NCI-H146 treated with DMSO at 0.1 percent for 48 hours (cell line): ENCODE data around the gene NPRL2.
A peak's percentile ranks its signal among the peaks of the same experiment; 100 is the strongest.

ENCODE experiments used
- DNase-seq: peaks from one replicate; lab custom pipeline; 2025; ENCODE audit not compliant: unreplicated experiment; lab: John Stamatoyannopoulos, UW

NPRL2 gene

GRCh38 chr3:50351323-50351697 lies 735 bp upstream of the NPRL2 start:
- DNase-seq: no peak

- DNase-seq: no peak
Observed at GRCh38 chr3:50350213-50350526, 405 bp downstream of the NPRL2 start.

DNA sequence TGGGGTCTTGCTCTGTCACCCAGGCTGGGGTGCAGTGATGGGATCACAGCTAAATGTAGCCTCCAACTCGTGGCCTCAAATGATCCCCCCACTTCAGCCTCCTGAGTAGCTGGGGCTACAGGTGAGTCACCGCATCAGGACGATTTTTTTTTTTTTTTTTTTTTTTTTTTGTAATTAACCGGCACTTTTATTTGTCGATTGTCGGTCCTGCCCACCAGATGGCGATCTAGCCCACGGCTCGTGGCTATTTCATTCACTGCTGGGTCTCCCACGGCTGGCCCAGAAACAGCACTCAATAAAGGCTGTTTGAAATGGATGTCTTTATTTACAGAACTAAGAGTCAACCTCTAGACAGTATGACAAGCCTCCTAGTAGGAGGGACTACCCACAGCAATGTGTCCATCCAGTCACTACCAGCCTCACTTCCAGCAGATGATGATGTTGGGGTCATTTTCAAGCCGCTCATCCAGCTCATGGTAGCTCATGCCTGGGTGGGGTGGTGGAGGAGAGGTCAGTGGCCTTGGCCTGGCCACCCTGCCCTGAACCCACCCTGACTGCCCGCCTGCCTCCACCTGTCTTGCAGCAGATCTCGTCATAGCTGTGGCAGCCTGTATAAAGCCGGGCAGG lies 3.3 kb downstream of the NPRL2 start:
- DNase-seq: peak; percentile 35

DNA sequence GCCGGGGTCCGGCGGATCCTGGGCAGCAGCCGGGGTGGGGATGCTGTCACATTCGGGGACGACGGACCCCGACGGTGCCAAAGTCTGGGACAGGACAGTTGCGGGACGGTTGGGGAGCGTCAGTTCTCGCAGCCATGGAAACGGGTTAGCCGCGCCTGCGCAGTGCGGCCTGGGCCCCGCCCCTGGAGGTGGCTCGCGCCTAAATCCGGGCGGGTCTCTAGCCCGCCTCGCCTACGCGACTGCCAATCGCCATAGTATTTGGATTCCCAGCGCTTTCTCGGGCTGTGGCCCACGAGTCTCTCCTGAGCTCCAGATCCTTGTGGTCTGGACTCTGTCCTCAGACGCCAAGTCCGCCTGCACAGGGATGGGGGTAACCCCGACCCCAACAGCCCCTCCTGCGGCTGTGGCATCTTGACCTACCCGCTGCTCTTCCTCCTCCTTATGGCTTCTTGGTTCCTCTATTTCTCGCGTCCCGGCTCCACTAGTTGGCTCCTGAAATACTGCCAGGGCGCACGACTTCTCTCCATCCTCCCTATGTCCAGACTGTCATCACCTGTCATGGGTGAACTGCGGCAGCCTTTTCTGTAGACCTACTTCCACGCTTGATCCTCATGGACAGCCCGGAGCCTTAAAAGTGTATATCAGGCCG lies 4.9 kb downstream of the NPRL2 start, which contains the start of gene ZMYND10:
ZMYND10 (minus strand) TSS at position 147 of the 649 bp plus-strand sequence. CDS start 153 bp downstream, outside the sequence.
- DNase-seq: peak; percentile 13

GRCh38 chr3:50345008-50345407 lies 5.6 kb downstream of the NPRL2 start:
- DNase-seq: no peak

DNA sequence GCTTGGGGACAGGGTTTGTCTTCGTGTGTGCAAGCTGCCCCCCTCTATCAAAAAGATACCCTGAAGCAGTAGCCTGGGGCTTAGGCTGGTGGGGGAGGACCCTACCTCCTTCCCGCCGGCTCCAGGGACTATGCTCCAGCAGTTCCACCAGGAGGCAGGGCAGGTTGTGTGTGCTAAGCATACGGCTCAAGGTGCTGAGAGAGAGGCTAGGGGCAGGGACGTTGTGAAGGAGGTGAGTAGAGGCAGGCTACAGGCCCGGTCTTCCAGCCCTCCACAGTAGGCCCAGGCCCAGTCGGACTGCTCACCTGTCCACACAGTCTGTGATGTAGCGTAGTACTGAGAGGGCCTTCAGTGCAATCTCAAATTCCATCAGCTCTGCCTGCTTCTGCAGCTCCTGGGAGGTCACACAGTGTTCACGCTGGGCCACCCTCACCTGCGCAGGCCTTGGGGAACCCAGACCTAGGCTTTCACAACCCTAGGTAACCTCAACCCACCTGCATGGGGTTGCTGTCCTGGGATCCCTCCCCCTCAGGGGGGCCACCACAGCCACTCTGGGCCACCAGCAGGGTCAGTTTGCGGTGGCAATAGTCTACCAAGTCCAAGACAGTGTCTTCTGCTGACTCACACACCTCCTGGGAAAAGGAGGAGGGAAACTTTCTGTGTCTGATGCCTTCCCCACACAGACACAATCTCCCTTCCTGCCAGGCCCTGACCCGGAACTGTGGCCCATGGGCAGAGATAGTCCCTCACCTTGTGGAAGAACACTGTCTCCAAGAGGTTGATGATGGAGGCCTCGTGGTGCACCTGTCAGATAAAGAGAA lies 7.6 kb downstream of the NPRL2 start:
- DNase-seq: no peak

DNA sequence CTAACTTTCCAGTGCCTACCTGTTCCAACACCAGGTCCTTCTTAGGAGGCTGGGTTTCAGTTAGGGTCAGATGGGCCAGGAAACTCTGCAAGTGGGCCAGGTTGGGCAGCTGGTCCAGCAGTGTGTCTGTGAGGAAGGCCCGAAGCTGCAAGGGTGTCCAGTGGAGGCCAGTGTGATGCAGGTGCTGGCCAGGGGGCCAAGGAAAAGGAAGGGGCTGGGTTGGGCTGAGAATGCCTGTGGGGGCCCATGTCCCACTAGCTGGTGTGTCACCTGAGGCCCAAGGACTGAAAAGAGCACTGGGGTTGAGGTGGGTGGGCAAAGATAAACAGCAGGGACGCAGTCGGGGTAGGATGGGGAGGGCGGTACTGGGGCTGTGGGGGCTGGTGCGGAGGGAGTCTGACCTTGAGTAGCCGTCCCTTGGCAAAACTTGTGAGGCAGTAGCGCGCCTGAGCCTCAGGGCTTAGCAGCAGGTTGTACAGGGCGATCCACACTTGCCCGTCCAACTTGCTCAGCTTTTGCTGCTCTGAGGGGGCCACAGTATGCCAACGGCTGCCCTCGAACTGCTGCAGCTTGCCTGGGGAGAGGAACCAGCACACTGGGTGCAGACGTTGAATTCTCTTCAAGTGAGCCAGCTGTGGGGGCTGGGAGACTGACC lies 8.5 kb downstream of the NPRL2 start:
- no peak for DNase-seq

- no peak for DNase-seq
Observed at GRCh38 chr3:50341537-50341936, 9.0 kb downstream of the NPRL2 start.

DNA sequence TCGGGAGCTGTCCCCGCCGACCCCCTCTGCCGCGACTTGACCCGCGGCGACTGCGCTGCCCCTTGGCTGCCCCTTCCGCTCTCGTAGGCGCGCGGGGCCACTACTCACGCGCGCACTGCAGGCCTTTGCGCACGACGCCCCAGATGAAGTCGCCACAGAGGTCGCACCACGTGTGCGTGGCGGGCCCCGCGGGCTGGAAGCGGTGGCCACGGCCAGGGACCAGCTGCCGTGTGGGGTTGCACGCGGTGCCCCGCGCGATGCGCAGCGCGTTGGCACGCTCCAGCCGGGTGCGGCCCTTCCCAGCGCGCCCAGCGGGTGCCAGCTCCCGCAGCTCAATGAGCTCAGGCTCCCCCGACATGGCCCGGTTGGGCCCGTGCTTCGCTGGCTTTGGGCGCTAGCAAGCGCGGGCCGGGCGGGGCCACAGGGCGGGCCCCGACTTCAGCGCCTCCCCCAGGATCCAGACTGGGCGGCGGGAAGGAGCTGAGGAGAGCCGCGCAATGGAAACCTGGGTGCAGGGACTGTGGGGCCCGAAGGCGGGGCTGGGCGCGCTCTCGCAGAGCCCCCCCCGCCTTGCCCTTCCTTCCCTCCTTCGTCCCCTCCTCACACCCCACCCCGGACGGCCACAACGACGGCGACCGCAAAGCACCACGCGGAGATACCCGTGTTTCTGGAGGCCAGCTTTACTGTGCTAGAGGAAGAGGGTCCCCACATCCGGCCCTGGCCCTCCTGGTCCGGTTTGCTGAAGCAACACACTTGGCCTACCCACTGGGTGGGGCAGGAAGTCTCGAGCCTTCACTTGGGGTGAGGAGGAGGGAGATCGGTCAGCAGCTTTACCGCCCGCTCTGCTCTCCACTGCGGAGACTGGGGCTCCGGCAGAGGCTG lies 9.9 kb downstream of the NPRL2 start, which contains the start of gene RASSF1:
RASSF1 (minus strand) TSS at position 389 of the 882 bp plus-strand sequence; CDS start at position 358, 31 bp downstream.
- DNase-seq: no peak

DNA sequence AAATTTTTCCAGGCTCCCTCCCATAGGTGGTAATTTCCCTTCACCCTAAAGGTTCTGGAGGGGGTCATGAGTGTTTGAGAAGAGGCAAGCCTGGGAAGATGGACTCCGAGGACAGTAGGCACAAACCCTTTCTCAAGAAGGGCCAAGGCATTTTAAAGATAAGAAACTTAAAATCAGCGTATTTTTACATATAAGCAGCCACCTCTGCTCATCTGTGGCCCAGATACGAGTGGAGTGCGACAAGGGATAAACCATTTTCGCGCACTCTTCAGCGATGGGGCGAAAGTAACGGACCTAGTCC lies 10.5 kb downstream of the NPRL2 start:
- DNase-seq: no peak

DNA sequence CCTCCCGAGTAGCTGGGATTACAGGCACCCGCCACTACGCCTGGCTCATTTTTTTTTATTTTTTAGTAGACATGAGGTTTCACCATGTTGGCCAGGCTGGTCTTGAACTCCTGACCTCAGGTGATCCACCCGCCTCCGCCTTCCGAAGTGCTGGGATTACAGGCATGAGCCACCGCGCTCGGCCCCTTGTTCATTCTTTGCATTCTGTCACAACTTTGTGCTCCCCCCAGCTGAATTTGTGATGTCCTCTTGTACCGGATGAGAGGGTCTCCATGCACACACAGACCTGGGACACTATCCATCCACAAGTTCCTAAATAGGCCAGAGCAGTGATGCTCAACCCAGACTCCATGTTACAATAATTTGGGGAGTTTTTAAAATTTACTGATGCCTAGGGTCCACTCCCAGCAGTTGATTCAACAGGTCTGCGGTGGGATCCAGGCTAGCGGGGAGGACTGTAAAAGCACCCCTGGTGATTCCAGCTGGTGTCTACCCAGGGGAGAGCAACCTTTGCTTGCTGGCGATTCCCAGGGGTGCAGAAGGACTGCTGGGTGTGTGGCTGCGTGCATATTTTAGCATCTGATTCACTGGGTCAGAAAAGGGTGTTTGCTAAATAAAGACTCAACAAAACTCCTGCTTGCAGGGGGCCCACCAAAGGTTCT lies 11.0 kb downstream of the NPRL2 start:
- DNase-seq: no peak

DNA sequence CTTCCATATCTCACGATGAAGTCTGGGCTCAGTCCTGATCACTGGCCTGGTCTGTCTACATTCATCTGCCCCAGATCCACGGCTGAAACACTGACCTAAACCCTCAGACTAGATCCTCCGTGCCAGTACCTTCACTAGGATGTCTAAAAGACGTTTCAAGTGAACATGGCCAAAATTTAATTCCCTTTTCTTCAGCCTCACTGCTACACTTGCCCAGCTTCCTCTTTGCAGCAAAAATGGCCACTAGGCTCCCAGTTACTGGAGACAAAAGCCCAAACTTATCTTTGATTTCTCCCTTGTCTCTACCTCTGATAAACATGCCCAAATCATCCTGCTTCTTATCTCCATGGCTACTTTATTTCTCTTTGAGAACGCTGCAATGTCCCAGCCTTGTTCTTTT lies 11.6 kb downstream of the NPRL2 start:
- DNase-seq: no peak

- peak; percentile 90 for DNase-seq
Observed at GRCh38 chr3:50337175-50337861, 13.3 kb downstream of the NPRL2 start.

DNA sequence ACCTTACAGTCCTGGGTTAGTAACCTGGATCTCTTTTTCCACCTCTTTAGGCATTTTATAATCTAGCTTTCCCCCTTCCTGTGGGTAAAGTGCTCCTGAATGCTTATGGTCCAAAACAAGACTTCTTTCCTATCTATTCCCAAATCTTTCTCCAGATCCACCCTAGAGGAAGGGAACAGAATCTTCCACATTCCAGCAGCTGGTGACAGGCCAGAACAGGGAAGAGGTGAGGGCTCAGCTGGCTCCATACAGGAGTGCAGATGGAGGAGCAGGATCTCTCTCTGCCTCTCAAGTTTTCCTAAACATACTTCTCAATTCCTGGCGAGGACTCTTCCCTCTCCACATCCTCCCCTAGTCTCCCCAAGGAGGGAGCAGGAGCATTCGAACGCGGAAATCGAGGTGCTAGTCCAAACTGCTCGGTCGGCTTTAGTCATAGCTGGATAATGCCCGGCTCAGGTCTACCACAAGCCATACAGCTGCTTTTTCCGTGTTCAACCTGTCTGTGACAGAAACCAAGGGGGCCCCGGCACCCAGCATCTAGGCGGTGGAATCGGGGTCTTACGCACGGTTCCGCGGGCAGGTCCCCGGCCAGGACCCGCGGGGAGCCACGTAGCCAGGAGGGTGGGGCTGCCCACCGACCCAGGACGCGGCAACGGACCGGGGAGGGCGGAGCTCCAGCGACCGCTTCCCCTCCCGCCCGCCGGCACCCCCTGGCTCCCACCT lies 14.0 kb downstream of the NPRL2 start:
- DNase-seq: no peak

GRCh38 chr3:50334339-50335075 lies 16.1 kb downstream of the NPRL2 start:
- no peak for DNase-seq

DNA sequence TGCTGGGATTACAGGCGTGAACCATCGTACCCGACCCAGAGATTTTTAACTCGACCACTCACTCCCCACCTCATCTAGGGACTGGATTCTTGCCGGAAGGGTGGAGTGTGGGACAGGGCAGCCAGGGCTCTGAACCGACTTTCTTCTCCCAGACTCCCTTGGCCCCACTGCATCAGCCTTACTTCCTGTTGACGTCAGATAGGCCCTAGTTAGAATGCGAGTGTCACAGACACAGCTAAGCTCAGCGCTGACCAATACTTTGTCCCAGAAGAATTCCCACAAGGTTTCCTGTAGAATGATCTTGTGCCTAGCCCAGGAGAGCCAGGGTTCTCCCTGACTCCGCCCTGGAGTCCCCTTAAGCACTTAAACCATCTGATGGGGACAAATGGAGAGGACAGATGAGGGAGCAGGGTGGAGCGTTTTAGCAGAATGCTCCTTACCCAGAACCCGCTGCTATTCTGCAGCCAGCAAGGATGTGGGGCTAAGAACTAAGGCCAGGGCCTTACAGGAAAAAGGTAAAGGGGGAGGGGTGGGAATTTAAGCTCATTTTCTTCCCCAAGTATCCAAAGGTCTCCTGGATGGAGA lies 16.7 kb downstream of the NPRL2 start:
- no peak for DNase-seq

DNA sequence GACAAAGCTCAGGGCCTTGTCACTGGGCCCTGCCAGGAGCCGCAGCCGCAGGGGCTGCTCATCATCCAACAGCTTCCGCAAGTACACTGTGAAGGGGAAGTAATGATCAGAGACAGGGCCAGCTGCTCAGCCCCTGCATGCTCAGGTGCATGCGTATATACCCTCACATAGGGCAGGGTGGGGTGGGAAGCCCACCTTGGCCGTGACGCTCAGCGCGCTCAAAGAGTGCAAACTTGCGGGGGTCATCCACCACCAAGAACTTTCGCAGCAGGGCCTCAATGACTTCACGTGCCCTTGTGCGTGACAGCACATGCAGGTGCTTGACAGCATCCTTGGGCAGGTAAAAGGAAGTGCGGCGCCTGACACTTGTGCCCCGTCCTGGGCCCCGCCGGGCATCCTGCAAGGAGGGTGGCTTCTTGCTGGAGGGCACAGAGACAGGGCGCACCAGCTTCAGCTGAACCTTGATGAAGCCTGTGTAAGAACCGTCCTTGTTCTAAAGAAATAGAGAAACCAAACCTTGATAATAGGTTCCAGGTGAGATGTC lies 19.1 kb downstream of the NPRL2 start:
- no peak for DNase-seq

GRCh38 chr3:50330330-50330729 lies 20.2 kb downstream of the NPRL2 start:
- DNase-seq: no peak
